ENCODE data around the gene GRIA1.

Gene GRIA1

DNA sequence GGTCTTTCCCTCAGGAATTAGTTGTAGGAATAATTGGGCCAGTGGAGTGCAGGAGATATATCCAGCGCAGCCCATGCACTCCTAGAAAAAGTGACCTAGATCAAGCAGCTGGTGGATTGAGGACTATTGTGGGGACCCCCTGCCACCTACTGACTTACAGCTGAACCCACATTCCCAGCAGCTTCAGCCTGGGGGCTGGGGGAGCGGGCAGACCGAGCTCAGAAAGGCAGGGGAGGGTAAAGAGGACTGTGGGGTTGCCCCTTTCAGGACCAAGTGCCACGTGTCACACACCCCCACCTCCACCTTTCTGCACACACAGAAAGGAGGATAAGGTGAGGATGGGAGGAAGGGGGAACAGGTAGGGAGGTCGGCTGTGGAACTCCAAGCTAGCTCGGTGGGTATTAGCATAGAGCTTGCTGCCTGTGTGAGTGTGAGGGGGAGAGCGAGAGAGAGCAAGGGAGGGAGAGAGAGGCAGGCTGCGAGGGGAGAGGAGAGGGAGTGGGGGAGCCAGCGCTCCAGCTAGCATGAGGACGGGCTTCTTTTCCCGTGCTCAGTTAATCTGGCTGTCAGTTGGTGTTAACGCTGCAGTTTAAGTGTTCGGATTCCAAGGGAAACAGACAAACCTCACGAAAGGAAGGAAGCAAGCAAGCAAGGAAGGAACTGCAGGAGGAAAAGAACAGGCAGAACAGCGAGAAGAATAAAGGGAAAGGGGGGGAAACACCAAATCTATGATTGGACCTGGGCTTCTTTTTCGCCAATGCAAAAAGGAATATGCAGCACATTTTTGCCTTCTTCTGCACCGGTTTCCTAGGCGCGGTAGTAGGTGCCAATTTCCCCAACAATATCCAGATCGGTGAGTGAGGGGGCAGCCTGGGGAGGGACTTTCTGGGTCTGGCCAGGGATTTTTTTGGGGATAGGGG is at the start of gene GRIA1:
GRIA1 (plus strand) TSS at position 553 of the 920 bp plus-strand sequence.
- DNase-seq (ENCODE audit: low spot score), result no peak

GRCh38 chr5:153445875-153446579 is 44.4 kb upstream of the GRIA1 start:
- DNase-seq (ENCODE audit: low spot score), result no peak

DNA sequence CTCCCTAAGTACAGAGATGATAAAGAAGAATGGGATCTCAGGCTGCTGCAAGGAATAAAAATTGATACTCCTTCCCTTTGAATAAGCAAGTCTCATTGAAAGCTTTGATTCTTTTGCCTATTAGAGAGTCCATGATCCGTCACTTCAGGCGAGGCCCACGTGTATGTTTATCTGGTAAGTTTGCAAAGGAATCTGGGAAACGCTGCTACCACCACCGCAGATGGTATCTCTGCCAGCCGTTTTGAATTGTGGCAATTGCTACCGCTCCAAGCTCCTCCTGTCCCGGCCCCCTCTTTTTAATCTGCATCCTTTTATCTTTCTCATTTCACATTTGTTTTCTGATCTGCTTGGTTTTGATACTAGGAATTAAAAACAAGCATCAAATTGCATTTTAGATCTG is 42.9 kb upstream of the GRIA1 start:
- DNase-seq (ENCODE audit: low spot score), result no peak

DNA sequence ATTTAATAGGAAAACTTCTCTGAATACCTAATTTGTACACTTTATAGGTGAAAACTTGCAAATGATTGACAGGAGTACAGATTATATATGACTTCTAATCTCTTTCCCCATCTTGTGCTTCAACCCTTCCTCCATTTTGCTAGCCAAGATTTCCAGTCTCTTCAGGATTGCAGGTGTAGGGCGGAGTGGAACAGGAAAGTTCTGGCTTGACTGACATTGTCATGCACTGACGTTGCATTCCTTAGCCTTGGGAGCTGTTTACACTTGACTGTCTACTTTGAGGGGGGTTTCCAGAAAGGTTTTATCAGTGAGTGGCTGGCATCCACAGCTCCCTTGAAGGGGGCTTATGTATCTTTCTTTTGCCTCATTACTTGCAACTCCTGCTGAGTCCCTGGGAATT is 34.1 kb upstream of the GRIA1 start:
- DNase-seq (ENCODE audit: low spot score), result no peak

DNA sequence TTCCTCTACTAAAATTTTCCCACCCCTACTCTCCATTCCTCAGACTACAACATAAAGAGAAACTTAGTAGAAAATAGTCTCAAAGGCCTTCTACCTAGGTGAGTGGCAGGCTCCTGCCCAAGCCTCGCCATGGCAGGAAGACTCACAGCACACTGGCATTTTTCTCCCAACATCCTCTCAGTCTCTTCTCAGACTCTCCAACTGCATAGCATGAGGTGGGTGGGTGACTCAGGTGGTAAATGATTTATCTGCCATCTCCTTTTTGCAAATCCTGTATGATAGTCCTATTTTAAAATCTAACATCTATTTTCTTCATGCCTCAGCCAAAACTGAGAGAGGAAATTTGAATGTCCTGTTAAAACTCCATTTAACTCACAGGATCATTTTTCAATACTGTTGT is 33.5 kb upstream of the GRIA1 start:
- no peak for DNase-seq (ENCODE audit: low spot score)

GRCh38 chr5:153458268-153458667 is 32.2 kb upstream of the GRIA1 start:
- DNase-seq (ENCODE audit: low spot score), result no peak

GRCh38 chr5:153459051-153459743 is 31.3 kb upstream of the GRIA1 start:
- DNase-seq (ENCODE audit: low spot score), result no peak

DNA sequence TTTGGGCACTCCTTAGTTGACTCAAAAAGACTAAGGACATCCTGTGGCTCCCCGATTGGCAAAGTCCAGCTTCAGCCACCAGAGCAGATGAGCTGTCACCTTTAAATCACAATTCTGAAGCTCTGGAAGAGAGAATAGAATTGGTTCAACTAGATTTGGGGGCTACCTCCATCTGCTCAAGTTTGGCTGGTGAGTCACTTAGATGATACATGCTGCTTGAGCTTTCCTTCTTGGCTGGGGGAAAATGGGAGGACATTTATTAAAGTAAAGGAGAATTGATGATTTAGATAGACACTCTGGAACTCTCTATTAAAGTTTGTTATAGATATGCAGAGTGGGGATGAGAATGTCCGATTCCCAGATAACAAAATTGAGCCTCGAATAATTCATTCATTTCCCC is 30.0 kb upstream of the GRIA1 start:
- DNase-seq (ENCODE audit: low spot score), result no peak

GRCh38 chr5:153461341-153461740 is 29.1 kb upstream of the GRIA1 start:
- DNase-seq (ENCODE audit: low spot score), result no peak

DNA sequence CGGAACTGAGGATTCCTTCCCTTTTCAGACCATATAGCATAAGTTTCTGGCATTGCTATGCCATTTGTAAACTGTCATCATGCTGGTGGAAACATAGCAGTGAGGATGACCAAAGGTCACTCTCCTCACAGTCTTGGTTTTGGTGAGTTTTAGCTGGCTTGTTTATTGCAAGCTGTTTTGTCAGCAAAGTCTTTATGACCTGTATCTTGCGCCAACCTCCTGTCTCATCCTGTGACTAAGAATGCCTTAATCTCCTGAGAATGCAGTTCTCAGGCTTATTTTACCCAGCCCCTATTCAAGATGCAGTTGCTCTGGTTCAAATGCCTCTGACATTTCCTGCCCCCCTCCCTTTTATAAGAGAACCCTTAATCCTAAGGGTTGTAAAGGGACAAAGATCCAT is 26.7 kb upstream of the GRIA1 start:
- no peak for DNase-seq (ENCODE audit: low spot score)

DNA sequence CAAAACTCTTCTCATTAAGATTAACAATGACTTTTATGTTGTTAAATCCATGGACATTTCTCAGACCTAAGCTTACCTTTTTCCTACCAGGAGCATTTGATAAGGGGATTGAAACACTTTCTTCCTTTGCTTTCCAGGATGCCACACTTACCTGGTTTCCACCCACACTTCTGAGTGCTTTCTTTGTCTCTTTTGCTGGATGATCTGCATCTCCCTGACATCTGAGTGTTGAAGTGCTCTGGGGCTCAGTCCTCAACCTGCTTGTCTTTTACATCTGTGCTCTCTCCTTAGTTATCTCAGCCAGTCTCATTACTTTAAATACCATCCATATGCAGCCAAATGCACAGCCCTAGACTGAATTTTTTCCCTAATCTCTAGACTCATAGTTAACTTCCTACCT is 22.9 kb upstream of the GRIA1 start:
- no peak for DNase-seq (ENCODE audit: low spot score)

DNA sequence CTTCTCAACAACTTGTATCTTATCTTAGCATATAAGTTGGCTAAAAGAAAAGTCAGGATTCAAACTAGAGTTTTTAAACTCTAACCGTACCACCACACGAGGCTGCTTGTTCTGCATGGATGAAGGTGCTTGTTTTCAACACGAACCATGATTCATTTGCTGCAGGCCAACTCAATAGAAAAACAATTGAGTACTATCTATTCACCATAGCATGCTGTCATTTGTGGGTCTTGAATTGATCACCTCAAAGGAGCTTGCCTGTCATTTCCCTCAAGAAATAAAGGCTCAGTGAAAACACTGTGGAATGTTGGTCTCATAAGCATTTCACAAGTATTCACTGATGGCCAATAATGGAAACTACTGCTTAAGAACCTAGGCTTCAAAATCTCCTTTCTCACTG is 21.0 kb upstream of the GRIA1 start:
- DNase-seq (ENCODE audit: low spot score), result no peak

- DNase-seq (ENCODE audit: low spot score), result no peak
These were observed 19.7 kb upstream of the GRIA1 start for GRCh38 chr5:153470736-153471135.

DNA sequence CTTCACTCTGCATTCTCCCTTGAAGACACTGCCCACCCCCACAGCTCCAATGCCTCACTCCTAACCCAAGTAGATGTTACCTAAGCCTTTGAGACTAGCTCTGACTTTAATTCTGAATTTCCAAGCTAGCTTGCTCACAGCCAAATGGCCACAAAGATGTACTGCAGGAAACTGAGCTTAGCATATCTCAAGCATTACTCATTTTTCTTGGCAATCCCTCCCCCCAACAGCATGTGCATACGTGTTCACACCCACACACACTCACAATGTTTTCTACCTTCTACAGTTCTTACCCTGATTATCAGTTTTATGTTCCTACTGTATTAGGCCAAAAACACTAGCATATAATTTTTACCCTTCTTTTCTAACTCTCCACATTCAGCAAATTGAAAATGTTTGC is 13.7 kb upstream of the GRIA1 start:
- no peak for DNase-seq (ENCODE audit: low spot score)

GRCh38 chr5:153480401-153480800 is 10.1 kb upstream of the GRIA1 start:
- DNase-seq (ENCODE audit: low spot score), result no peak

DNA sequence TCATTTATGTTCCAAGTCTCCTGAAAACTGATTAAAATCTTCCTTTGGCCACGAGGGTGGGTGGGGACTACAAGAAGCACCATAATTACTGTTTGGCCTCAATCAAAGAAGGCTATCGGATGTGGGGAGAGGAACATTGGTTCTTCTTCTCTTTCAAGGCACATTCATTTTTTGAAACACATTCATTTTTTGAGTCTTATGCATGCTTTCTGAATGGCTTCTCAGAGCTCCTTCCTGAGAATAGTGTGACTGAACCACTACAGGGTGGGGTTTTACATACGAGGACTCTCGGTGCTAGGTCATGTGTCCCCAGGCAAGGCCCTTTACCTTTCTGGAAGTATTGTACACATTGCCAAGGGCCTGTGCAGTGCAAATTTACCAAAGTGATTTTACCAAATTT is 7.0 kb upstream of the GRIA1 start:
- no peak for DNase-seq (ENCODE audit: low spot score)

DNA sequence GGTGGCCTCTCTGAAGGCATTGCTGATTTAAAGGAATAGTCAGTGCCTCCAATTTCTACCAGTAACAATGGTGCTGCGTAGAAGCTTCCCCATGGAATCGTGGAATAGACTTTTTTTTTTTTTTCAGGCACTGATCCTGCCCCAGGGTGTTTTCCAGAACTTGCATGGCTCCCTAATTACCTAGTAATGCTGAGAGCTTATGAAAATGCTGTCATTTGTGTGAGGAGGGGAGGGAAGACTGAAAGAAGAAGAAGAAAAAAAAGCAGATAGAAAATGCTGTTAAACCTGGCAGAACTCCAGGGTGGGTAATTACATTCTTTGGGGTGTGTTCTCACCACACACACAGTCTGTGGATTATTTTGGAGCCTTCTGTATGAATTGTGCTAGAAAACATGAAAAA is 4.8 kb upstream of the GRIA1 start:
- no peak for DNase-seq (ENCODE audit: low spot score)

DNA sequence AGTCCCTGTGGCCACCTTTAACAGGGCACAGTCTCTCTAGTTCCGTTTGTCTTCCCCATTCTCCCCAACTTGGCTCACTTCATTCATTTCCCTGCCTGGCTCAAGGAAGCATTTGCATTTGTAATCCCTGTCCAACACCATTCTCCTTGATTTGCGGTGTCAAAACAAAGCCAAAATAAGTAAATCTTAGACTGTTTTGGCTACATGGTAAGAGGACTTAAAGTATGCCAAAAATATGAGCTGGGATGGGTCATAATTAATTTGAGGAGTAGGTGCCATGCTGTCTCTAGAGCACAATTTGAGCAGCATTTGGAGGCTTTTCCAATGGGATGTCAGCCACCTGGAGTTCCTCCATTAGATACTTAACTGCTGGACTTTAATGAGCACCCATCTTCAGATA is 3.7 kb upstream of the GRIA1 start:
- no peak for DNase-seq (ENCODE audit: low spot score)

- no peak for DNase-seq (ENCODE audit: low spot score)
These were observed 859 bp upstream of the GRIA1 start for GRCh38 chr5:153489611-153490010.

DNA sequence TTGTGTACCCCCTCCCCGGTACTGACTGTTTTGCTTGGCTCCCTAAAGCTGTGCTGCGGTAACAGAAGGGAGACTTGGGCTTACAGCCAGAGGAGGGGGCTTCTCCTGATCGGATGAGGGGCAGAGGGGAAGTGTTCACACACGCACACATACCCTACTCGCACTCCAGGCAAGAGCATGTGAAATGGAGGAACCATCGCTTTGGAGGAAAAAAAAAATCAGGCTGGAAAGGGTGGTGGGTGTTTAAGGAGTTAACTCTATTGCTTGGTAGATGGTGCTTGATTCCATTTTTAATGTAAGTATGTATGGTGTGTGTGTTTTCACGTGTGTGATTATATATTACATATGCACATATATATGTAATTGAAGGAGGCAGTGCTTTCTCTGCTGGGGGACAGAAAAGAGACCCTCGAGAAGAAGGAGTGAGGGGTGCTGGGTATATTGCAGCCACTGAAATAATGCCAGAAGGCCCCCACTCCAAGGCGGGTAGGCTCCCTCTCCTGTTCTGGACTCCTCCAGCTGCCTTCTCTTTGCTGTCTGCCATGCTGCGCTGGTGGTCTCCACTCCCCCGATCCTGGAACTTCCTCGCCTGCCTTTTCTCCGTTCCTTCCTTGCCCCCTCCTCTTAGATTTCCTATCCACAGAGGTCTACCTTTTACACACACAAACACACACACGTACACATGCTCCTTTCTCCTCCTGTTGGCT is 721 bp downstream of the GRIA1 start:
- no peak for DNase-seq (ENCODE audit: low spot score)

DNA sequence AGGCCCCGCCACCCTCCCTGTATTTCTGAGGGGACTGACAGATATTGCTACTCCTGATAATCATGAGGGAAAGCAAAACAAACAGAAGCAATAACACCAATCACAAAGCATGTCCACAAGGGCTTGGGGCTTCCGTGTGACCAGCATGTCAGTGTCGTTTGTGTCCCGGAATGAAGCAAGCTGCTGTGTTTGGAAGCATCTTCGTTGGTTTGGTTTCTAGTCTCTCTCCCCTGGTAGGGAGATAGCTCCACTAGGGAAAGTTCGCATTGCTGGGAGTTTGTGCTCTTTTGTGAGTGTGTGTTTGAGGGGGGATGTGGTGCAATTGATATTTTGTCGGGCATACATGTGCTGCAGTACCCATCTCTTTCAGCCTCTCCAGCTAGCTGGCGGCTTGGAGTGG is 1.4 kb downstream of the GRIA1 start:
- DNase-seq (ENCODE audit: low spot score), result no peak

- no peak for DNase-seq (ENCODE audit: low spot score)
These were observed 6.4 kb downstream of the GRIA1 start for GRCh38 chr5:153496835-153497234.

Measured in globus pallidus (tissue), 1 donor.